H9 (cell line): ENCODE data around the gene PAQR4. TPM values are rescaled to one million over a fixed set of nuclear protein-coding genes. Genes with fewer than 3 reads are reported as not detected.

Experiments used
- DNase-seq: peaks from one replicate; pipeline ENCODE4 v3.0.0-alpha.2; 2017
- H2AFZ ChIP-seq: one replicate; pipeline ENCODE4 v1.6.1; 2013; ENCODE audit warnings: mild to moderate bottlenecking, low read length, control low read depth, moderate library complexity
- H2AK5ac ChIP-seq: 2 replicates; pipeline ENCODE4 v1.6.1; 2013; ENCODE audit warnings: low read length, control low read depth, mixed read lengths; ENCODE audit not compliant: insufficient read length
- H2BK120ac ChIP-seq: one replicate; pipeline ENCODE4 v1.6.1; 2013; ENCODE audit warnings: low read depth, mild to moderate bottlenecking, low read length, control low read depth, inconsistent platforms; ENCODE audit not compliant: poor library complexity, severe bottlenecking
- H2BK12ac ChIP-seq: 2 replicates; pipeline ENCODE4 v1.6.1; 2013; ENCODE audit warnings: low read length, control low read depth, mixed read lengths, low read depth; ENCODE audit not compliant: insufficient read length
- H2BK15ac ChIP-seq: 2 replicates; pipeline ENCODE4 v1.6.1; 2013; ENCODE audit warnings: low read depth, low read length, control low read depth
- H2BK20ac ChIP-seq: one replicate; pipeline ENCODE4 v1.6.1; 2013; ENCODE audit warnings: low read depth, mild to moderate bottlenecking, low read length, control low read depth, inconsistent platforms; ENCODE audit not compliant: poor library complexity, severe bottlenecking
- H2BK5ac ChIP-seq: 2 replicates; pipeline ENCODE4 v1.6.1; 2013; ENCODE audit warnings: low read length, control low read depth, mixed read lengths; ENCODE audit not compliant: insufficient read length
- H3K14ac ChIP-seq: 2 replicates; pipeline ENCODE4 v1.6.1; 2013; ENCODE audit warnings: low read length, control low read depth; ENCODE audit not compliant: insufficient read depth
- H3K18ac ChIP-seq: 2 replicates; pipeline ENCODE4 v1.6.1; 2013; ENCODE audit warnings: low read depth, mild to moderate bottlenecking, mixed read lengths, low read length, control low read depth; ENCODE audit not compliant: insufficient read length
- H3K23ac ChIP-seq: 2 replicates; pipeline ENCODE4 v1.6.1; 2013; ENCODE audit warnings: low read length, control low read depth, mixed read lengths, low read depth; ENCODE audit not compliant: insufficient read length
- H3K23me2 ChIP-seq: 2 replicates; pipeline ENCODE4 v1.6.1; 2013; ENCODE audit warnings: low read depth, mild to moderate bottlenecking, mixed read lengths, low read length, control low read depth; ENCODE audit not compliant: insufficient read length, poor library complexity, severe bottlenecking
- H3K27ac ChIP-seq: 2 replicates; pipeline ENCODE4 v1.5.1; 2013; ENCODE audit warnings: low read length, control low read depth, mixed read lengths, low read depth; ENCODE audit not compliant: insufficient read length
- H3K27me3 ChIP-seq: 2 replicates; pipeline ENCODE4 v1.6.1; 2013; ENCODE audit warnings: low read length, control low read depth, inconsistent platforms; ENCODE audit not compliant: insufficient read depth
- H3K4ac ChIP-seq: 2 replicates; pipeline ENCODE4 v1.6.1; 2013; ENCODE audit warnings: low read depth, mild to moderate bottlenecking, control low read depth, inconsistent platforms, low read length, moderate library complexity
- H3K4me1 ChIP-seq: 2 replicates; pipeline ENCODE4 v1.6.1; 2013; ENCODE audit warnings: low read length, control low read depth, inconsistent platforms; ENCODE audit not compliant: insufficient read depth
- H3K4me2 ChIP-seq: 2 replicates; pipeline ENCODE4 v1.6.1; 2013; ENCODE audit warnings: low read length, control low read depth, mixed read lengths; ENCODE audit not compliant: insufficient read length, insufficient read depth
- H3K56ac ChIP-seq: 2 replicates; pipeline ENCODE4 v1.6.1; 2013; ENCODE audit warnings: low read depth, mild to moderate bottlenecking, mixed read lengths, low read length, control low read depth; ENCODE audit not compliant: insufficient read length
- H3K79me1 ChIP-seq: 2 replicates; pipeline ENCODE4 v1.6.1; 2013; ENCODE audit warnings: low read depth, mild to moderate bottlenecking, moderate library complexity, low read length, control low read depth, inconsistent platforms; ENCODE audit not compliant: insufficient read depth, poor library complexity, severe bottlenecking
- H3K79me2 ChIP-seq: 2 replicates; pipeline ENCODE4 v1.6.1; 2013; ENCODE audit warnings: low read length, control low read depth, inconsistent platforms; ENCODE audit not compliant: insufficient read depth
- H3K9ac ChIP-seq: 2 replicates; pipeline ENCODE4 v1.6.1; 2013; ENCODE audit warnings: low read length, control low read depth, mixed read lengths; ENCODE audit not compliant: insufficient read length; ENCODE audit errors: extremely low read depth
- H3K9me3 ChIP-seq: one replicate; pipeline ENCODE4 v1.6.1; 2013; ENCODE audit warnings: low read depth, low read length, inconsistent platforms; ENCODE audit not compliant: control insufficient read depth
- H3T11ph ChIP-seq: one replicate; pipeline ENCODE4 v1.6.1; 2013; ENCODE audit warnings: mild to moderate bottlenecking, low read length, control low read depth, inconsistent platforms
- H4K20me1 ChIP-seq: one replicate; pipeline ENCODE4 v1.6.1; 2013; ENCODE audit not compliant: control insufficient read depth, insufficient read length, insufficient read depth
- H4K5ac ChIP-seq: 2 replicates; pipeline ENCODE4 v1.6.1; 2013; ENCODE audit warnings: low read depth, mild to moderate bottlenecking, mixed read lengths, low read length, control low read depth; ENCODE audit not compliant: insufficient read length
- H4K8ac ChIP-seq: replicated peaks from 2 replicates; pipeline ENCODE4 v1.6.1; 2013; ENCODE audit warnings: low read length, control low read depth, mixed read lengths, low read depth; ENCODE audit not compliant: insufficient read length
- H4K91ac ChIP-seq: 2 replicates; pipeline ENCODE4 v1.6.1; 2013; ENCODE audit warnings: low read depth, mild to moderate bottlenecking, moderate library complexity, mixed read lengths, low read length, control low read depth; ENCODE audit not compliant: insufficient read length
- H3K27ac Mint-ChIP-seq, 3 experiments: 2 replicates in 2 of 3; 3 replicates in 1 of 3; pipeline ENCODE4 v1.8.0; 2020 to 2021; ENCODE audit warnings: mixed read lengths in 3 of 3, mild to moderate bottlenecking in 1 of 3, moderate library complexity in 1 of 3
- H3K27me3 Mint-ChIP-seq: 2 replicates; pipeline ENCODE4 v1.8.0; 2021; ENCODE audit warnings: low read depth, mild to moderate bottlenecking, moderate library complexity, mixed read lengths
- H3K36me3 Mint-ChIP-seq, 3 experiments: 2 replicates in 2 of 3; 3 replicates in 1 of 3; pipeline ENCODE4 v1.8.0; 2020 to 2021; ENCODE audit warnings: low read depth in 3 of 3, mixed read lengths in 3 of 3; ENCODE audit not compliant: insufficient read depth in 1 of 3
- H3K4me1 Mint-ChIP-seq, 2 experiments: 2 replicates each; pipeline ENCODE4 v1.8.0; 2020; ENCODE audit warnings: mixed read lengths in 2 of 2
- H3K4me3 Mint-ChIP-seq, 2 experiments: 2 replicates in 1 of 2; 3 replicates in 1 of 2; pipeline ENCODE4 v1.8.0; 2020 to 2021; ENCODE audit warnings: mild to moderate bottlenecking in 2 of 2, mixed read lengths in 2 of 2, moderate library complexity in 1 of 2
- H3K9me3 Mint-ChIP-seq, 2 experiments: 2 replicates in 1 of 2; 3 replicates in 1 of 2; pipeline ENCODE4 v1.8.0; 2020; ENCODE audit warnings: mild to moderate bottlenecking in 2 of 2, mixed read lengths in 2 of 2, moderate library complexity in 1 of 2
- CTCF ChIP-seq: fragments of 200-600 bp; sonication (generic); conservative IDR thresholded peaks from 3 replicates; pipeline ENCODE4 v1.8.0; 2021; ENCODE audit warnings: antibody characterized with exemption, mild to moderate bottlenecking
- WGBS: extraction: QIAGEN DNeasy Blood & Tissue Kit; methylation state at CpG from one replicate; pipeline ENCODE4 v1.1.7; 2013; ENCODE audit warnings: missing lambda C conversion rate, low lambda C conversion rate, mixed read lengths; ENCODE audit not compliant: insufficient read length; ENCODE audit errors: extremely low coverage; 5-methylcytosine and 5-hydroxymethylcytosine counted together
- total RNA-seq: library from RNA; stranded (reverse); gene quantifications from 2 replicates; pipeline ENCODE4 v1.2.1, GENCODE V29; 2021

Gene PAQR4
- total RNA-seq, 1 experiment from 2014 or later: 32.1 TPM

DNA sequence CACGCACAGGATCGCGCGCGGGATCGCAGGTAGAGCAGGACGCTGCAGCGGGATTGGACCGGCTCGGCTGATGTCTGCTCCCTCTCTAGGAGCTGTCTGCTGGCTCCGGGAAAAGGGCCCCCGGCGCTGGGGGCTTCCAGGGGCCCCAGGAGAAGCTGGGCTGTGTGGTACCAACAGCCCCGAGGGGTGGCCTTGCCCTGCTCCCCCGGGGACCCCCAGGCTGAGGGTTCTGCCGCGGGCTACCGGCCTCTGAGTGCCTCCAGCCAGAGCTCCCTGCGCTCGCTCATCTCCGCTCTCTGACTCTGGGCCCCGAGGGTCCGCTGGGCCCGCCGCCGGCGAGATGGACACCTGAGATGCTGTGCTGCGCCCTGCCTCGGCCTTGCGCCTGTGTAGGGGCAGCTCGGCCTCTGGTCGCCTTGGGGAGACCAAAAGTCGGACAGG lies 1.4 kb upstream of the PAQR4 start:
- H3K27me3 Mint-ChIP-seq: peaks cover 25% of the 10 kb centered on the region

More for the DNA sequence above, 1.4 kb upstream of the PAQR4 start:
- no peak overlapping the region for H2BK12ac ChIP-seq
- H3K79me1 ChIP-seq: no peaks in the 10 kb centered on the region
- H3T11ph ChIP-seq: no peak overlapping the region
- no peak overlapping the region for H4K8ac ChIP-seq
- peaks cover 3% of the 10 kb centered on the region for H4K20me1 ChIP-seq
- no peak overlapping the region for H3K23ac ChIP-seq
- no peak overlapping the region for H3K4me2 ChIP-seq
- H3K4me1 Mint-ChIP-seq: peaks cover 22 to 28% of the 10 kb centered on the region in 2 experiments
- no peak overlapping the region for H2BK20ac ChIP-seq
- no peak overlapping the region for H4K5ac ChIP-seq
- H3K18ac ChIP-seq: no peak overlapping the region
- H2BK15ac ChIP-seq: no peak overlapping the region
- peaks cover 18% of the 10 kb centered on the region for H3K23me2 ChIP-seq
- no peak for TF ChIP-seq CTCF
- no peaks in the 10 kb centered on the region for H3K9me3 Mint-ChIP-seq
- DNase-seq: no peak
- H3K27me3 ChIP-seq: no peaks in the 10 kb centered on the region
- H2BK120ac ChIP-seq: no peak overlapping the region
- no peak overlapping the region for H3K56ac ChIP-seq
- H2AK5ac ChIP-seq: no peak overlapping the region
- no peak overlapping the region for H2BK5ac ChIP-seq
- no peak overlapping the region for H3K27ac ChIP-seq
- H3K4me3 Mint-ChIP-seq: peak overlapping the region; percentile 64 to 77; a peak in 4 of 5 replicates
- H3K9ac ChIP-seq: no peak overlapping the region
- H4K91ac ChIP-seq: no peak overlapping the region
- H3K14ac ChIP-seq: no peak overlapping the region
- no peaks in the 10 kb centered on the region for H3K9me3 ChIP-seq
- no peak overlapping the region for H3K4ac ChIP-seq
- no peak overlapping the region for H2AFZ ChIP-seq
- H3K36me3 Mint-ChIP-seq: peaks cover 4 to 17% (median 15%) of the 10 kb centered on the region in 3 experiments; a peak in 6 of 7 replicates
- no CpG with 5 or more reads among the region's 33 CpGs for WGBS
- no peaks in the 10 kb centered on the region for H3K79me2 ChIP-seq
- no peaks in the 10 kb centered on the region; the same call in 1 of the 2 replicates for H3K4me1 ChIP-seq
- no peak overlapping the region; a peak in 1 of 7 replicates for H3K27ac Mint-ChIP-seq
